Bronchial smooth muscle cell (primary cell): ENCODE data around the gene CBFA2T3. TPM values are rescaled to one million over a fixed set of nuclear protein-coding genes. Genes with fewer than 3 reads are reported as not detected.

ENCODE experiments used
- total RNA-seq: library from RNA; depleted of rRNA; stranded (reverse); fragments of >200 nt; gene quantifications from 2 replicates; pipeline ENCODE4 v1.2.1, GENCODE V29; 2014

CBFA2T3 gene
- total RNA-seq = 0.17 TPM in 1 of 2 replicates, not detected in the other

GRCh38 chr16:88977018-88977811 is at the start of gene CBFA2T3:
CBFA2T3 (minus strand) TSS chr16:88977207; CDS start chr16:88976807, 400 bp downstream.

GRCh38 chr16:88866151-88866920 is 110.7 kb downstream of the CBFA2T3 start, which contains the start of gene PABPN1L:
PABPN1L (minus strand) TSS chr16:88866660; CDS start chr16:88866606, 54 bp downstream.

GRCh38 chr16:88856828-88857727 is 119.9 kb downstream of the CBFA2T3 start, which contains the start of the genes GALNS and TRAPPC2L:
GALNS (minus strand) TSS chr16:88856947; CDS start chr16:88856877, 70 bp downstream.
TRAPPC2L (plus strand) TSS chr16:88857127; CDS start chr16:88857151, 24 bp downstream.

Other genes with a start within 250 kb of the CBFA2T3 start
- gene PIEZO1, start 192.0 kb downstream of the CBFA2T3 start, total RNA-seq = 116 and 117 TPM in 2 replicates
- 1.5 and 1.9 TPM in 2 replicates for gene CDT1, start 173.4 kb downstream of the CBFA2T3 start, total RNA-seq
- 40.3 and 72.3 TPM in 2 replicates for gene APRT, start 165.3 kb downstream of the CBFA2T3 start, total RNA-seq
- 14.3 and 18.0 TPM in 2 replicates for gene GALNS, start 120.3 kb downstream of the CBFA2T3 start, total RNA-seq
- gene TRAPPC2L, start 120.1 kb downstream of the CBFA2T3 start, total RNA-seq = 70.5 and 88.1 TPM in 2 replicates
- not detected in 2 replicates for gene PABPN1L, start 110.5 kb downstream of the CBFA2T3 start, total RNA-seq
- 20.3 and 23.5 TPM in 2 replicates for gene ACSF3, start 116.6 kb upstream of the CBFA2T3 start, total RNA-seq
- 0.17 and 0.32 TPM in 2 replicates for gene CDH15, start 194.5 kb upstream of the CBFA2T3 start, total RNA-seq
- 0.16 TPM in 1 of 2 replicates, not detected in the other for gene SLC22A31, start 223.3 kb upstream of the CBFA2T3 start, total RNA-seq
- 11.3 and 15.7 TPM in 2 replicates for gene ZNF778, start 240.5 kb upstream of the CBFA2T3 start, total RNA-seq